SK-N-MC (cell line): ENCODE measurements around the gene NDUFC1.
A peak's percentile ranks its signal among the peaks of the same experiment; 100 is the strongest.
"Not testable (repeated sequence)": the region's sequence is repeated elsewhere in the genome, so short reads cannot be mapped to it uniquely, and the experiment has no call there.

Experiments
- DNase-seq: peaks from one replicate; pipeline ENCODE4 v3.0.0-alpha.2; 2011; ENCODE audit warnings: low read depth, low spot score
- H3K27ac ChIP-seq: fragments of 200-600 bp; sonication (generic); 2 replicates; pipeline ENCODE4 v1.5.1; 2016; ENCODE audit warnings: mixed run types
- H3K36me3 ChIP-seq: fragments of 200-600 bp; sonication (generic); 2 replicates; pipeline ENCODE4 v1.6.1; 2017; ENCODE audit warnings: antibody characterized with exemption, low read length, mixed read lengths; ENCODE audit not compliant: insufficient read depth
- H3K4me3 ChIP-seq: fragments of 200-600 bp; sonication (generic); 2 replicates; pipeline ENCODE4 v1.5.1; 2016
- H3K9ac ChIP-seq: fragments of 200-600 bp; sonication (generic); 2 replicates; pipeline ENCODE4 v1.8.0; 2017; ENCODE audit warnings: mixed run types, mixed read lengths; ENCODE audit not compliant: insufficient read length
- H3K9me3 ChIP-seq: fragments of 200-600 bp; sonication (generic); 2 replicates; pipeline ENCODE4 v1.6.1; 2017; ENCODE audit warnings: low read depth, mild to moderate bottlenecking, antibody characterized with exemption, low read length, moderate library complexity, mixed read lengths
- EZH2 ChIP-seq: fragments of 200-600 bp; sonication (generic); IDR thresholded peaks from one replicate; pipeline ENCODE4 v1.6.1; 2017; ENCODE audit warnings: antibody characterized with exemption
- FOXP2 ChIP-seq: optimal IDR thresholded peaks from 2 replicates; pipeline ENCODE3; 2011; ENCODE audit warnings: mild to moderate bottlenecking, moderate library complexity; ENCODE audit not compliant: insufficient read depth; ENCODE audit errors: extremely low read length, control extremely low read depth
- POLR2AphosphoS5 ChIP-seq: IDR thresholded peaks from 2 replicates; pipeline ENCODE4 v1.6.1; 2012; ENCODE audit warnings: mild to moderate bottlenecking, low read depth, low read length, borderline replicate concordance

NDUFC1 gene

GRCh38 chr4:139267301-139267700 lies 35.0 kb downstream of the NDUFC1 start:
- TF ChIP-seq POLR2AphosphoS5: no peak
- TF ChIP-seq EZH2: no peak
- TF ChIP-seq FOXP2: no peak
- Histone ChIP-seq H3K4me3 (no peak overlapping the region), H3K36me3 (no peaks in the 10 kb centered on the region), H3K9me3 (no peaks in the 10 kb centered on the region), H3K9ac (no peak overlapping the region), H3K27ac (no peak overlapping the region)
- no peak for DNase-seq

DNA sequence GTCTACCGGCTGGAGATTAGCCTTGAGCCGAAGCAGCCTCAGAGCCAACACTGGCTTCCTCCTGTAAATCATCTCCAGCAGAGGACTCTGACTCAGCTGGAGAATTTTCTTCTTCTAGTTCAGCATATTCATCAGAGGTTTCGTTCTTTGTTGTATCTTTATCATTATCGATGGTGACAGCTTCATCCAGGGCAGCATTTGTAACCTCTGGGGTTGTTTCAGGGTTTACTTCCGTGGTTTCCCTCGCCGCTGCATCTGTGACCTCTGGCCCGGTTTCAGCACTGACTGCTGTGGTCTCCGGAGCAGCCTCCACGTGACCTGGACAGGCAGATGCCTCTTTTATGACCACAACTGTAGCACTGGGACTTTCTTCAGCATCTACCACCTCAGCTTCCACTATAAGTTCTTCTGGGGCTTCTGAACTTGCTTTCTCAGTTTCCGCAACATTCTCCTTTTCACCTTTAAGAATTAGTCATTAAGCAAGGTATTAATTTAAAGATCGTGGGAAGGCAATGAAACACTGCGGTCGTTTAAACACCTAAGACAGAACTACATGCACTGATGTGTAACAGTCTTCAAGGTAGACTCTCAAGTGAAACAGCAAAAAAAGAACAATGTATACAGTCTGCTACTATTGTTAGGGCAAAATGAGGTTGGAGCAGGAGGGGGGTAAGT lies 35.6 kb downstream of the NDUFC1 start:
- no peak overlapping the region for H3K27ac ChIP-seq
- TF ChIP-seq POLR2AphosphoS5 (no peak), FOXP2 (no peak), EZH2 (no peak)
- no peak overlapping the region for H3K4me3 ChIP-seq
- no peaks in the 10 kb centered on the region for H3K36me3 ChIP-seq
- DNase-seq: no peak
- no peak overlapping the region for H3K9ac ChIP-seq
- no peaks in the 10 kb centered on the region for H3K9me3 ChIP-seq

DNA sequence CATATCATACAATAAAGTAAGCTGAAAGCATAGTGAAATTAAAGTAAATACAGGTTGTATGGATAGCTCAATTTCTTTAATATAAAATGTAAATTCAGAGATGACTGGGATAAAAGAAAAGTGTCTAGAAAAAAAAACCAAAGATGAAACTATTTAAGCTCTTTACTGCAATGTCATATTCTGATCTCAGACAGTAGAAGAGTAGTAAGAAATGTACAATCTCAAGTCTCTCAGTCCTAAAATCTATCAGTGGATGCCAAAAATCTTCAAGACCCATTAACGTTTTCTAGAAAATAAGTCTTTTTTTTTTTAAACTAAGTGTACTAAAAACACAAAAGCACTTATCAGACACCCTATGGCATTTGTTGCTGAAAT lies 36.1 kb downstream of the NDUFC1 start:
- no peaks in the 10 kb centered on the region for H3K9me3 ChIP-seq
- no peak overlapping the region for H3K4me3 ChIP-seq
- no peaks in the 10 kb centered on the region for H3K36me3 ChIP-seq
- TF ChIP-seq POLR2AphosphoS5 (no peak), EZH2 (no peak), FOXP2 (no peak)
- DNase-seq: no peak
- no peak overlapping the region for H3K27ac ChIP-seq
- H3K9ac ChIP-seq: no peak overlapping the region

GRCh38 chr4:139265654-139266053 lies 36.6 kb downstream of the NDUFC1 start:
- Histone ChIP-seq H3K4me3 (no peak overlapping the region), H3K27ac (no peak overlapping the region), H3K36me3 (no peaks in the 10 kb centered on the region), H3K9ac (no peak overlapping the region), H3K9me3 (no peaks in the 10 kb centered on the region)
- no peak for DNase-seq
- TF ChIP-seq POLR2AphosphoS5: no peak
- no peak for TF ChIP-seq EZH2
- no peak for TF ChIP-seq FOXP2

GRCh38 chr4:139256349-139256748 lies 45.9 kb downstream of the NDUFC1 start:
- Histone ChIP-seq H3K9ac (no peak overlapping the region), H3K4me3 (no peak overlapping the region), H3K9me3 (no peaks in the 10 kb centered on the region), H3K36me3 (no peaks in the 10 kb centered on the region), H3K27ac (no peak overlapping the region)
- TF ChIP-seq EZH2 (no peak), FOXP2 (no peak), POLR2AphosphoS5 (no peak)
- no peak for DNase-seq

DNA sequence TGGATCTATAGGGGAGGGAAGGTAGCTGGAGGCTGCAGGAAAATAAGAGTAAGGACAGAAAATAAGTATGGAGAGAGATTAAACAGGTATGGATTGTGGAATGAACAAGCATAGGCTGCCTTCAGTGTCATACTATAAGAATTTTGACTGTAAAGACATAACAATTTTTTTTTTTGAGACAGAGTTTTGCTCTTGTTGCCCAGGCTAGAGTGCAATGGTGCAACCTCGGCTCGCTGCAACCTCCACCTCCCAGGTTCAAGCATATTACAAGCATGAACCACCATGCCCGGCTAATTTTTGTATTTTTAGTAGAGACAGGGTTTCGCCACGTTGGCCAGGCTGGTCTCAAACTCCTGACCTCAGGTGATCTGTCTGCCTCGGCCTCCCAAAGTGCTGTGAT lies 46.7 kb downstream of the NDUFC1 start:
- not testable (repeated sequence) for H3K36me3 ChIP-seq, H3K27ac ChIP-seq, H3K4me3 ChIP-seq, H3K9me3 ChIP-seq, H3K9ac ChIP-seq, DNase-seq

DNA sequence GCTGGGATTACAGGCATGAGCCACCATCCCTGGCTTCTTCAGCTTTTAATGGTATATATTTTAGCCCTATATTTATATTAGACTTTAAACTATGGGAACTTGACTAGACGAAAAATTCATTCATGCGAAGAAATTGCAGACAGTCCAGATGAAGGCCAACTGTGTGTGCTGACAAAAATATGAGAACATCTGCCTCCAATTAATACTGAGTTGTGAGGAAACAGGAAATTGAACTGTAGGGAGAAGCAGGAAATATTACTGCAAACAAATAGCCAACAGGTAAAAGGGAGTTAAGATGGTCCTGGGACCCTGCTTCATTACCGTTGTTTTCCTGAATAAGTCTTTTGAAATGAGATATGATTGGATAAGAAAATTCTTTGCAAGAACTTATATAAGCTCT lies 48.6 kb downstream of the NDUFC1 start:
- no peaks in the 10 kb centered on the region for H3K9me3 ChIP-seq
- H3K36me3 ChIP-seq: no peaks in the 10 kb centered on the region
- TF ChIP-seq FOXP2: no peak
- no peak for TF ChIP-seq EZH2
- no peak for TF ChIP-seq POLR2AphosphoS5
- H3K27ac ChIP-seq: no peak overlapping the region
- no peak overlapping the region for H3K9ac ChIP-seq
- H3K4me3 ChIP-seq: no peak overlapping the region
- DNase-seq: no peak

GRCh38 chr4:139253046-139253445 lies 49.2 kb downstream of the NDUFC1 start:
- no peak for DNase-seq
- Histone ChIP-seq H3K9me3 (no peaks in the 10 kb centered on the region), H3K36me3 (no peaks in the 10 kb centered on the region), H3K9ac (no peak overlapping the region), H3K27ac (no peak overlapping the region), H3K4me3 (no peak overlapping the region)
- TF ChIP-seq FOXP2 (no peak), POLR2AphosphoS5 (no peak), EZH2 (no peak)

DNA sequence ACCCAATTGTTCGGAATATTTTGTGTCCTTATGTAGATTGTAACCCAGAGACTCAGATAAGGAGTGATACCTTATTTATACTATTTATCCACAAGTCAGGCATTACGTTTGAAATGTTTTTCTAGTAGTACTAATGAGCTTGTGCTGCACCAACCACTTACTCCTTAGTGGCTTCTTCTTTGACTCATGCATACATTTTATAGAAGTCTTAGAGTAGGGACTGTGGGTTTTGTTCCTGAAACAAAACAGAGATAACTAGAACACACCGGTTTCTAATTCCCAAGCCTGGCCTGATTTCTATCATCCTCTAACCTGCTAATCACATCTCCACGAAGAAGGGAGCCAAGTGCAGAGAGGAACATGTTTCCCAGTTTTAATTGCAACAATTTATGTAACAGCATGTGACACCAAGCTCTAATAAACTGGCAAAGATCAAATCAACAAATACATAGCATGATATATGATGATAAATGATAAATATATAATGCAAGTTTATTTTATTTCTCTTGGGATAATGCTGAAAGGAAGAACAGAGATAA lies 54.5 kb downstream of the NDUFC1 start:
- Histone ChIP-seq H3K9me3 (no peaks in the 10 kb centered on the region), H3K4me3 (no peak overlapping the region), H3K9ac (no peak overlapping the region), H3K27ac (peak overlapping the region; percentile 35), H3K36me3 (no peaks in the 10 kb centered on the region)
- TF ChIP-seq FOXP2 (no peak), POLR2AphosphoS5 (no peak), EZH2 (no peak)
- no peak for DNase-seq
